ENCODE measurements around the gene MTHFD1L.
A peak's percentile ranks its signal among the peaks of the same experiment; 100 is the strongest.

MTHFD1L gene

GRCh38 chr6:151059612-151060095, 194.2 kb downstream of the MTHFD1L start:
- H3K4me3 ChIP-seq (replicated peaks in 1 of 2; ENCODE audit: low read depth in 2 of 2, low read length in 2 of 2) = no peak overlapping the region
- peak; percentile 56 for DNase-seq (ENCODE audit: low read depth in 2 of 2)
- TF ChIP-seq CTCF (IDR thresholded peaks at IDR 0.05; ENCODE audit: low read depth, low read length) = no peak

- TF ChIP-seq CTCF (IDR thresholded peaks at IDR 0.05; ENCODE audit: low read depth, low read length) = no peak
- peak; percentile 77 to 98 for DNase-seq (ENCODE audit: low read depth in 2 of 2)
- H3K4me3 ChIP-seq (replicated peaks in 1 of 2; ENCODE audit: low read depth in 2 of 2, low read length in 2 of 2) = no peak overlapping the region
Measured at GRCh38 chr6:151060096-151060765, 194.7 kb downstream of the MTHFD1L start.

GRCh38 chr6:151060766-151061531, 195.4 kb downstream of the MTHFD1L start:
- TF ChIP-seq CTCF (IDR thresholded peaks at IDR 0.05; ENCODE audit: low read depth, low read length) = no peak
- no peak overlapping the region for H3K4me3 ChIP-seq (replicated peaks in 1 of 2; ENCODE audit: low read depth in 2 of 2, low read length in 2 of 2)
- DNase-seq (ENCODE audit: low read depth in 2 of 2) = no peak

GRCh38 chr6:151063352-151063751, 197.8 kb downstream of the MTHFD1L start:
- H3K4me3 ChIP-seq (replicated peaks in 1 of 2; ENCODE audit: low read depth in 2 of 2, low read length in 2 of 2) = no peak overlapping the region
- no peak for TF ChIP-seq CTCF (IDR thresholded peaks at IDR 0.05; ENCODE audit: low read depth, low read length)
- peak; percentile 49 to 85 for DNase-seq (ENCODE audit: low read depth in 2 of 2)

GRCh38 chr6:151063842-151064647, 198.5 kb downstream of the MTHFD1L start:
- no peak overlapping the region for H3K4me3 ChIP-seq (replicated peaks in 1 of 2; ENCODE audit: low read depth in 2 of 2, low read length in 2 of 2)
- no peak for TF ChIP-seq CTCF (IDR thresholded peaks at IDR 0.05; ENCODE audit: low read depth, low read length)
- no peak for DNase-seq (ENCODE audit: low read depth in 2 of 2)

- H3K4me3 ChIP-seq (replicated peaks in 1 of 2; ENCODE audit: low read depth in 2 of 2, low read length in 2 of 2) = no peak overlapping the region
- DNase-seq (ENCODE audit: low read depth in 2 of 2) = no peak
- TF ChIP-seq CTCF (IDR thresholded peaks at IDR 0.05; ENCODE audit: low read depth, low read length) = no peak
Measured at GRCh38 chr6:151065027-151065815, 199.7 kb downstream of the MTHFD1L start.
